ENCODE data around the gene ATXN7L3. TPM values are rescaled to one million over a fixed set of nuclear protein-coding genes. Genes with fewer than 3 reads are reported as not detected.
A peak's percentile ranks its signal among the peaks of the same experiment; 100 is the strongest.

ATXN7L3 gene
- total and polyA plus RNA-seq, 9 of the 15 experiments (the other 6 are each of a cell fraction or from before 2014, with no cell fraction given): 0.62 to 66.1 (median 33.2) TPM

GRCh38 chr17:44207319-44207718 lies 7.6 kb upstream of the ATXN7L3 start (continued):
- TF ChIP-seq VEZF1 (CRISPR knock-in tag; IDR thresholded peaks at IDR 0.05): no peak
- TF ChIP-seq DPF2 (IDR thresholded peaks at IDR 0.05): no peak
- TF ChIP-seq THRB (CRISPR knock-in tag; conservative IDR thresholded peaks at IDR 0.05): no peak
- TF ChIP-seq PHF8 (IDR thresholded peaks at IDR 0.05; ENCODE audit: borderline replicate concordance, low read length): no peak
- TF ChIP-seq CBX3 (IDR thresholded peaks at IDR 0.05; ENCODE audit: borderline replicate concordance in 1 of 2, low read length in 2 of 2): no peak
- no peak for TF ChIP-seq BMI1 (IDR thresholded peaks at IDR 0.05; ENCODE audit: low read length)

DNA sequence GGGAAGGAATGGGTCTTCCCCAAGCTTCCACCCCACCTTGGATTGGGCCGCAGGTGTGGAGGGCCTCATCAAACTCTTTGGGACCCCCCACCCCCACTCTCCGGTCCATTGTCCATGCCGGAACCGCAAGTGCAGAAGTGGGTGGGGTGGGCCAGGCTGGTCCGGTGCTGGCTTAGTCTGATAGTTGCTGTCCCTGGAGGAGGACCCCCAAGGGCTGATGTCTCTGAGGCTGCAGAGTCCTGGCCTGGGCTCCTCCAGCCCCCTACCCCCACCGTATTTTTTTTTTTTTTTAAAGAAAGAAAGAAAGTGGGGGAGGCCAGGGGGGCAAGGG lies 7.1 kb upstream of the ATXN7L3 start:
- peaks cover 38 to 48% of the 10 kb centered on the region in 2 experiments for H3K4me1 ChIP-seq (replicated peaks in 1 of 2; ENCODE audit: control insufficient read depth in 2 of 2, insufficient read depth in 2 of 2, low read length in 2 of 2)
- in situ Hi-C loops (cut with MboI): no loop called here
- H3K27me3 ChIP-seq (ENCODE audit: control insufficient read depth in 2 of 2, insufficient read depth in 2 of 2, low read length in 2 of 2): no peaks in the 10 kb centered on the region
- WGBS (ENCODE audit: insufficient coverage, low coverage, missing lambda C conversion rate): 96% methylated on average over 4 of the region's 6 CpGs
- H3K4me3 ChIP-seq: no peak overlapping the region
- H4K20me1 ChIP-seq (replicated peaks; ENCODE audit: control insufficient read depth, insufficient read depth, low read length): peaks cover 12% of the 10 kb centered on the region
- ChIA-PET CTCF (ENCODE audit: low intra/inter-chr PET ratio) (no interaction called here), POLR2A (interaction anchor here (0.7 to 1.5 kb wide), 3 partner anchors 15 to 127 kb away, joined by 3 to 5 read pairs (median 5); partner anchors contain the start of gene SLC25A39)
- peaks cover 4% of the 10 kb centered on the region for H3K9me1 ChIP-seq (ENCODE audit: control insufficient read depth, insufficient read depth, low read length)
- H2AFZ ChIP-seq (ENCODE audit: low read depth, low read length): no peak overlapping the region
- no peaks in the 10 kb centered on the region for H3K9me3 ChIP-seq (replicated peaks; ENCODE audit: control insufficient read depth, insufficient read depth, low read depth, low read length)
- FAIRE-seq: no peak
- ATAC-seq: no peak
- H3K27ac ChIP-seq (ENCODE audit: extremely low read depth, low read depth, low read length): no peak overlapping the region
- no TSS peak for BruUV-seq (replicated peaks)
- intact Hi-C loops (cut with micrococcal nuclease): no loop called here
- H3K36me3 ChIP-seq (ENCODE audit: control insufficient read depth, insufficient read depth, low read length): peaks cover 51% of the 10 kb centered on the region
- peaks cover 6% of the 10 kb centered on the region; the same call in 1 of the 3 replicates for H3K79me2 ChIP-seq (ENCODE audit: control insufficient read depth, insufficient read depth, low read length)
- DNase-seq (ENCODE audit: extremely low read depth in 1 of 4, low spot score in 3 of 4): no peak
- no peak overlapping the region for H3K9ac ChIP-seq (ENCODE audit: insufficient read depth in 1 of 2, low read depth in 2 of 2, low read length in 2 of 2)
- H3K4me2 ChIP-seq (ENCODE audit: insufficient read depth, low read length): no peak overlapping the region
- TF ChIP-seq JUND (IDR thresholded peaks at IDR 0.05; ENCODE audit: borderline replicate concordance, low read depth, low read length) (no peak), JUND (tag; IDR thresholded peaks at IDR 0.05; ENCODE audit: borderline replicate concordance, low read depth, low read length) (no peak), RBFOX2 (IDR thresholded peaks at IDR 0.05; ENCODE audit: low read depth, low read length) (0 out of 2 replicates have a peak, but pooled peaks have one; percentile 30), ZNF644 (tag; IDR thresholded peaks at IDR 0.05; ENCODE audit: low read depth) (no peak), ZNF217 (CRISPR knock-in tag; IDR thresholded peaks at IDR 0.05) (no peak), ZNF717 (CRISPR knock-in tag; IDR thresholded peaks at IDR 0.05) (no peak), VEZF1 (CRISPR knock-in tag; IDR thresholded peaks at IDR 0.05) (no peak), POLR2G (IDR thresholded peaks at IDR 0.05; ENCODE audit: low read depth, low read length) (peak; percentile 35; the same call in 1 of the 2 replicates), NKRF (IDR thresholded peaks at IDR 0.05; ENCODE audit: borderline replicate concordance) (no peak)

Measured in K562 (cell line).